IPS-15b (cell line): Measurements from ENCODE around the gene TAP1.

Experiments
- H3K27me3 ChIP-seq: one replicate; pipeline ENCODE4 v1.6.1; 2013; ENCODE audit warnings: low read length; ENCODE audit not compliant: control insufficient read depth, insufficient read depth
- H3K36me3 ChIP-seq: one replicate; pipeline ENCODE4 v1.6.1; 2013; ENCODE audit warnings: low read length; ENCODE audit not compliant: control insufficient read depth, insufficient read depth
- H3K4me1 ChIP-seq: one replicate; pipeline ENCODE4 v1.6.1; 2013; ENCODE audit warnings: mild to moderate bottlenecking, low read length; ENCODE audit not compliant: control insufficient read depth, insufficient read depth
- H3K4me3 ChIP-seq: one replicate; pipeline ENCODE4 v1.5.1; 2013; ENCODE audit warnings: low read depth, low read length
- H3K9ac ChIP-seq: one replicate; pipeline ENCODE4 v1.6.1; 2013; ENCODE audit warnings: low read depth, mild to moderate bottlenecking, low read length
- H3K9me3 ChIP-seq: one replicate; pipeline ENCODE4 v1.6.1; 2013; ENCODE audit warnings: mild to moderate bottlenecking, low read length; ENCODE audit not compliant: control insufficient read depth, insufficient read depth

The TAP1 gene

DNA sequence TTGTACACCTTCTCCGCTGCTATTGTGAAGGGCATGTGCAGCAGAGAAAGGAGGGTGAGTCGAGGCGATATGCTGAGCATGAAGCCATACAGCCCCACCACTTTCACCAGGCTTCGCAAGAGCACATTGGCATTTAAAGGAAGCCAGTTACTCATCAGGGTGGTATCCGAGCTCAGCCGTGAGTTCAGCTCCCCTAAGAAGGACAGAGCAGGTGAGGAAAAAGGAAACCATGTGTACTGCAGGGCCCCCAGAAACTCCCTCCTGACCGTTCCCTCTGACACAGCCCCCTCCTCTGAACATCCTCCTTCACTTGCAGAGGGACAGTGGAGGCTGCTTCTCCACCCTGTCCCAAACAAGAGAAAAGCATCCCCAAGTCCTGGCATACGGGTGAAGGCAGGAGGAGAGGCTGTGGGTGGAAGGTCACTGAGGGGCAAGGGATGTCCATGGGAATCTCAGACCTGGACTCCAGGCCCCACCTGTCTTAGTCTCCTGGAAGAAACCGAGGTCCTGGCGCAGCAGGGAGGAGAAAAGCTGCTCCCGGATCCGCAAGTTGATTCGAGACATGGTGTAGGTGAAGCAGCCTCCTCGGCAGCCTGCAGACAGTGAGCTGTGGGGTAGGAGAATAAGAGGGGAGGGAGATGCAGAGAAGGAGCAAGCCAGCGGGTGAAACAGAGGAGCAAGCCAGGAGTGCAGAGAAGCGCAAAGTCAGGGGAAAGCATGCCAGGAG, 18.2 kb downstream of the TAP1 start:
- Histone ChIP-seq H3K4me3 (no peak overlapping the region), H3K9ac (no peak overlapping the region), H3K4me1 (no peaks in the 10 kb centered on the region), H3K36me3 (peaks cover 2% of the 10 kb centered on the region), H3K9me3 (no peaks in the 10 kb centered on the region), H3K27me3 (no peaks in the 10 kb centered on the region)

- H3K36me3 ChIP-seq: peaks cover 13% of the 10 kb centered on the region
- no peak overlapping the region for H3K4me3 ChIP-seq
- no peaks in the 10 kb centered on the region for H3K27me3 ChIP-seq
- no peaks in the 10 kb centered on the region for H3K4me1 ChIP-seq
- H3K9me3 ChIP-seq: no peaks in the 10 kb centered on the region
- H3K9ac ChIP-seq: no peak overlapping the region
These were observed 19.8 kb downstream of the TAP1 start for GRCh38 chr6:32833664-32834063.

- H3K4me1 ChIP-seq: no peaks in the 10 kb centered on the region
- H3K27me3 ChIP-seq: no peaks in the 10 kb centered on the region
- H3K4me3 ChIP-seq: no peak overlapping the region
- H3K9ac ChIP-seq: no peak overlapping the region
- H3K36me3 ChIP-seq: peaks cover 13% of the 10 kb centered on the region
- no peaks in the 10 kb centered on the region for H3K9me3 ChIP-seq
These were observed 21.0 kb downstream of the TAP1 start for GRCh38 chr6:32832535-32832934.

GRCh38 chr6:32830936-32831335, 22.6 kb downstream of the TAP1 start:
- H3K27me3 ChIP-seq: no peaks in the 10 kb centered on the region
- H3K36me3 ChIP-seq: peaks cover 13% of the 10 kb centered on the region
- no peak overlapping the region for H3K9ac ChIP-seq
- H3K4me3 ChIP-seq: no peak overlapping the region
- H3K9me3 ChIP-seq: no peaks in the 10 kb centered on the region
- H3K4me1 ChIP-seq: no peaks in the 10 kb centered on the region

DNA sequence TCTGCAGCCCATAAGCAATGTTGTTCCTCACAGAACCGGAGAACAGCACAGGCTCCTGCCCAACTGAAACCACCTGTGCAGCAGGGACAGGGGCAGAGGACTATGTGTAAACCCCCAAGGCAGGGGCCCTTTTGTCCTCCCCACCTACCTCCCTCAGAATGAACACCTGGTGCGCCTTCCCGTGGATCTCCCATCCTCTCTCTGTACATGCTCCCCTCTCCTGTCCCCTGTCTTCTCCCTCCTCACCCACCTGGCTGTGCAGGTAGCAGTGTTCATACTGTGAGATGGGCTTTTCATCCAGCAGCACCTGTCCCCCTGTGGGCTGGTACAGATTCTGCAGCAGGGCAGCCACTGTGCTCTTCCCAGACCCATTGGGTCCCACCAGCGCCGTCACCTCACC, 23.5 kb downstream of the TAP1 start:
- Histone ChIP-seq H3K36me3 (peaks cover 13% of the 10 kb centered on the region), H3K9ac (no peak overlapping the region), H3K27me3 (no peaks in the 10 kb centered on the region), H3K4me3 (no peak overlapping the region), H3K4me1 (no peaks in the 10 kb centered on the region), H3K9me3 (no peaks in the 10 kb centered on the region)

- Histone ChIP-seq H3K9ac (no peak overlapping the region), H3K4me1 (no peaks in the 10 kb centered on the region), H3K4me3 (no peak overlapping the region), H3K9me3 (no peaks in the 10 kb centered on the region), H3K27me3 (no peaks in the 10 kb centered on the region), H3K36me3 (peaks cover 13% of the 10 kb centered on the region)
These were observed 24.0 kb downstream of the TAP1 start for GRCh38 chr6:32829495-32829894.

- Histone ChIP-seq H3K9me3 (no peaks in the 10 kb centered on the region), H3K9ac (no peak overlapping the region), H3K36me3 (peaks cover 11% of the 10 kb centered on the region), H3K4me1 (no peaks in the 10 kb centered on the region), H3K27me3 (no peaks in the 10 kb centered on the region), H3K4me3 (no peak overlapping the region)
These were observed 26.5 kb downstream of the TAP1 start for GRCh38 chr6:32827025-32827424.

- no peaks in the 10 kb centered on the region for H3K27me3 ChIP-seq
- H3K4me3 ChIP-seq: no peak overlapping the region
- no peaks in the 10 kb centered on the region for H3K9me3 ChIP-seq
- no peaks in the 10 kb centered on the region for H3K4me1 ChIP-seq
- H3K36me3 ChIP-seq: peaks cover 11% of the 10 kb centered on the region
- no peak overlapping the region for H3K9ac ChIP-seq
These were observed 27.5 kb downstream of the TAP1 start for GRCh38 chr6:32825966-32826365.

DNA sequence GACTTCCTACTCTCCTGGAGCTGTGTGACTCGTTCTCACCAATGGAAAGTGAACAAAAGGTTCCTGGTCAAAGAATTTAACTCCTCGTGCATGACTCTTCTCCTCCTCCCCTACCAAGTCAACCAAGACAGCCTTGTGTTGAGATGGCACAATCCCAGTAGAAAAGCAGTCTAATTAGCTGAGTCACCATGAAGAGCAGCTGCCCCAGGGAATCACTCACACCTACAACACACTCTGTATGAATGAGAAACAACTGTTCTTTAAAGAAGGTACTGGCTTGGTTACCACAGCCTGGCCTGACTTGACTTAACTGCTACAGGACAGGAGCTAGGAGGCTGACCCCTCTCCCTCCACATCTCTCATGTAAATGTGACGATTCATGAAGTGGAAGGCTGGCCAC, 33.8 kb downstream of the TAP1 start:
- H3K9me3 ChIP-seq: no peaks in the 10 kb centered on the region
- H3K27me3 ChIP-seq: no peaks in the 10 kb centered on the region
- H3K4me3 ChIP-seq: no peak overlapping the region
- H3K36me3 ChIP-seq: no peaks in the 10 kb centered on the region
- H3K9ac ChIP-seq: no peak overlapping the region
- no peaks in the 10 kb centered on the region for H3K4me1 ChIP-seq

- no peaks in the 10 kb centered on the region for H3K27me3 ChIP-seq
- H3K4me1 ChIP-seq: no peaks in the 10 kb centered on the region
These were observed 34.6 kb downstream of the TAP1 start for GRCh38 chr6:32818867-32819266.

GRCh38 chr6:32816746-32817204, 36.7 kb downstream of the TAP1 start, which contains the start of gene HLA-DOB:
Gene HLA-DOB (minus strand): TSS chr6:32817002. CDS start chr6:32816951, 51 bp downstream.
- Histone ChIP-seq H3K4me1 (no peaks in the 10 kb centered on the region), H3K36me3 (no peaks in the 10 kb centered on the region), H3K4me3 (no peak within 1 kb of the TSS), H3K9me3 (no peaks in the 10 kb centered on the region), H3K27me3 (no peaks in the 10 kb centered on the region), H3K9ac (no peak within 1 kb of the TSS)

More at GRCh38 chr6:32818867-32819266, 34.6 kb downstream of the TAP1 start:
- Histone ChIP-seq H3K9ac (no peak overlapping the region), H3K4me3 (no peak overlapping the region), H3K9me3 (no peaks in the 10 kb centered on the region), H3K36me3 (no peaks in the 10 kb centered on the region)

- no peaks in the 10 kb centered on the region for H3K4me1 ChIP-seq
- H3K9ac ChIP-seq: no peak overlapping the region
These were observed 37.5 kb downstream of the TAP1 start for GRCh38 chr6:32815996-32816395.

More at GRCh38 chr6:32815996-32816395, 37.5 kb downstream of the TAP1 start:
- no peaks in the 10 kb centered on the region for H3K9me3 ChIP-seq
- H3K36me3 ChIP-seq: no peaks in the 10 kb centered on the region
- no peak overlapping the region for H3K4me3 ChIP-seq
- H3K27me3 ChIP-seq: no peaks in the 10 kb centered on the region
